Measurements from ENCODE around the gene GRAP.
"Not testable (repeated sequence)": the region's sequence is repeated elsewhere in the genome, so short reads cannot be mapped to it uniquely, and the experiment has no call there.

- not testable (repeated sequence) for TF ChIP-seq CTCF (conservative IDR thresholded peaks at IDR 0.05); ZFX (IDR thresholded peaks at IDR 0.05)
Measured at GRCh38 chr17:19090058-19090772, 43.5 kb upstream of the GRAP start.
